ENCODE results near the gene L3MBTL3. TPM values are rescaled to one million over a fixed set of nuclear protein-coding genes. Genes with fewer than 3 reads are reported as not detected.
"Not testable (repeated sequence)": the region's sequence is repeated elsewhere in the genome, so short reads cannot be mapped to it uniquely, and the experiment has no call there.

The L3MBTL3 gene
- total RNA-seq, 2 donors from 2014 or later: 23.7 to 39.7 TPM

DNA sequence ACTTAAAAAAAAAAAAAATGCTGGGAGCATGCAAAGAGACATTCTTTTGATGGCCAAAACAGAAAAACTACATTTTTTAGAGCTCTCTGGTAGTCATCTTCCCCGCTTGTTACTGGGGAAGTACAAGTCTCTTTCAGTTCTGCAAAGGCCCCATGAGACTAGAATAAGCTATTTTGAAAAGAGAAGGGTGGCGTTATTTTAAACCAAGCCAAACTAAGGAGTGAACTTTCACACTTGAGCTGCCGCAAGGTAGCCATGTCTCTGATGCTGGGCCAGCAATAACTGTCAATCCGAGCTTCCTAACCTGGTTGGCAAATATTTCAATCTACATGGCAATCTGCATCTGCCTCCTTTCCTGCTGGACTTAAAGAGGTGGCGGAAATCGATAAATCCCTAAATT, 96.7 kb downstream of the L3MBTL3 start:
- Histone ChIP-seq H3K36me3 (ENCODE audit: control insufficient read depth, insufficient read depth, low read length) (no peaks in the 10 kb centered on the region), H3K4me1 (ENCODE audit: control insufficient read depth, insufficient read depth, low read length) (no peaks in the 10 kb centered on the region), H3K27ac (ENCODE audit: low read depth, low read length) (no peak overlapping the region), H3K9ac (ENCODE audit: extremely low read depth, low read length, poor library complexity, severe bottlenecking) (no peak overlapping the region), H3K9me3 (ENCODE audit: control insufficient read depth, low read length) (no peaks in the 10 kb centered on the region), H3K27me3 (ENCODE audit: control insufficient read depth, insufficient read depth, low read length, poor library complexity, severe bottlenecking) (no peaks in the 10 kb centered on the region), H3K4me3 (ENCODE audit: low read length) (no peak overlapping the region)
- no peak overlapping the region for H3K27ac Mint-ChIP-seq
- 92 to 94% methylated on average over 2 to 6 of the region's 6 CpGs for WGBS, 2 experiments (ENCODE audit: insufficient coverage in 1 of 2, insufficient read length in 1 of 2)
- no peaks in the 10 kb centered on the region for H3K9me3 Mint-ChIP-seq
- no peaks in the 10 kb centered on the region for H3K27me3 Mint-ChIP-seq (ENCODE audit: insufficient read depth)
- H3K4me1 Mint-ChIP-seq: no peaks in the 10 kb centered on the region
- TF ChIP-seq, protein P1, sequence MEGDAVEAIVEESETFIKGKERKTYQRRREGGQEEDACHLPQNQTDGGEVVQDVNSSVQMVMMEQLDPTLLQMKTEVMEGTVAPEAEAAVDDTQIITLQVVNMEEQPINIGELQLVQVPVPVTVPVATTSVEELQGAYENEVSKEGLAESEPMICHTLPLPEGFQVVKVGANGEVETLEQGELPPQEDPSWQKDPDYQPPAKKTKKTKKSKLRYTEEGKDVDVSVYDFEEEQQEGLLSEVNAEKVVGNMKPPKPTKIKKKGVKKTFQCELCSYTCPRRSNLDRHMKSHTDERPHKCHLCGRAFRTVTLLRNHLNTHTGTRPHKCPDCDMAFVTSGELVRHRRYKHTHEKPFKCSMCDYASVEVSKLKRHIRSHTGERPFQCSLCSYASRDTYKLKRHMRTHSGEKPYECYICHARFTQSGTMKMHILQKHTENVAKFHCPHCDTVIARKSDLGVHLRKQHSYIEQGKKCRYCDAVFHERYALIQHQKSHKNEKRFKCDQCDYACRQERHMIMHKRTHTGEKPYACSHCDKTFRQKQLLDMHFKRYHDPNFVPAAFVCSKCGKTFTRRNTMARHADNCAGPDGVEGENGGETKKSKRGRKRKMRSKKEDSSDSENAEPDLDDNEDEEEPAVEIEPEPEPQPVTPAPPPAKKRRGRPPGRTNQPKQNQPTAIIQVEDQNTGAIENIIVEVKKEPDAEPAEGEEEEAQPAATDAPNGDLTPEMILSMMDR (conservative IDR thresholded peaks at IDR 0.05): no peak
- peaks cover 11% of the 10 kb centered on the region for H3K36me3 Mint-ChIP-seq (ENCODE audit: low read depth)
- no peak for DNase-seq
- H3K4me3 Mint-ChIP-seq: no peak overlapping the region

DNA sequence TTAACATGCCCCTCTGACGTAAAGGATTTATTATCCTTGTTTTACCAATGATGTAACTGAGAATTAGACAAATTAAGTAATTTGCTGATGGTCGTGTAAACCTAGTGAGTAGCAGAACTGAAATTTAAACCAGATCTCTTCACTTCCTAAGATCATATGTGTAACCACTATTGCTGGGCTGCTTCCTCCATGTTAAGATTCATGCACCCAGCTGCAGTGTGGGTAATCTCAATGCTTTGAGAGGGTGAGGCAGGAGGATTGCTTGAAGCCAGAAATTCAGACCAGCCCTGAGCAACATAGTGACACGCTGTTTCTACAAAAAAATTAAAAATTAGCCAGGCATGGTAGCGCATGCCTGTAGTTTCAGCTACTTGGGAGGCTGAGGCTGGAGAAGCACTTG, 97.9 kb downstream of the L3MBTL3 start:
- Mint-ChIP-seq H3K27ac (no peak overlapping the region), H3K4me3 (no peak overlapping the region), H3K36me3 (ENCODE audit: low read depth) (peaks cover 9% of the 10 kb centered on the region), H3K27me3 (ENCODE audit: insufficient read depth) (no peaks in the 10 kb centered on the region), H3K9me3 (no peaks in the 10 kb centered on the region), H3K4me1 (no peaks in the 10 kb centered on the region)
- Histone ChIP-seq H3K4me3 (ENCODE audit: low read length) (no peak overlapping the region), H3K27ac (ENCODE audit: low read depth, low read length) (no peak overlapping the region), H3K36me3 (ENCODE audit: control insufficient read depth, insufficient read depth, low read length) (no peaks in the 10 kb centered on the region), H3K27me3 (ENCODE audit: control insufficient read depth, insufficient read depth, low read length, poor library complexity, severe bottlenecking) (no peaks in the 10 kb centered on the region), H3K9me3 (ENCODE audit: control insufficient read depth, low read length) (no peaks in the 10 kb centered on the region), H3K9ac (ENCODE audit: extremely low read depth, low read length, poor library complexity, severe bottlenecking) (no peak overlapping the region), H3K4me1 (ENCODE audit: control insufficient read depth, insufficient read depth, low read length) (no peaks in the 10 kb centered on the region)
- TF ChIP-seq, protein P1 (conservative IDR thresholded peaks at IDR 0.05): no peak
- 96 to 100% methylated on average over 2 to 4 of the region's 4 CpGs for WGBS, 2 experiments (ENCODE audit: insufficient coverage in 1 of 2, insufficient read length in 1 of 2)
- no peak for DNase-seq

DNA sequence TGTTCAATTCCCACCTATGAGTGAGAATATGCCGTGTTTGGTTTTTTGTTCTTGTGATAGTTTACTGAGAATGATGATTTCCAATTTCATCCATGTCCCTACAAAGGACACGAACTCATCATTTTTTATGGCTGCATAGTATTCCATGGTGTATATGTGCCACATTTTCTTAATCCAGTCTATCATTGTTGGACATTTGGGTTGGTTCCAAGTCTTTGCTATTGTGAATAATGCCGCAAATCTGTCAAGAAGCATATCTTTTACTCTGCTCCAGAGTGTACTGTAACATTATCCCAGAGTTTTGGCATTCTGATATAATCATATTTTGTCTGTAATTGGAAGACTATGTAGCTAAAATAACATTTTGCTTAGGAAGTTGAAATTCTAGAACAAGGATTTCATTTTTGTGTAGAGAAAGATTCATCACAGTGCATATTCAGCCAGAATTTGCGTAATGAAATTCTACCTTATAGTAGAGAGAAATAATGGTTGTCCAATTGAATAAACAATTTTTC, 98.9 kb downstream of the L3MBTL3 start:
- not testable (repeated sequence) for H3K9me3 Mint-ChIP-seq; H3K4me1 Mint-ChIP-seq; H3K4me3 ChIP-seq (ENCODE audit: low read length); DNase-seq; H3K27ac Mint-ChIP-seq; H3K9ac ChIP-seq (ENCODE audit: extremely low read depth, low read length, poor library complexity, severe bottlenecking); H3K4me1 ChIP-seq (ENCODE audit: control insufficient read depth, insufficient read depth, low read length); H3K27ac ChIP-seq (ENCODE audit: low read depth, low read length); H3K27me3 ChIP-seq (ENCODE audit: control insufficient read depth, insufficient read depth, low read length, poor library complexity, severe bottlenecking); H3K36me3 ChIP-seq (ENCODE audit: control insufficient read depth, insufficient read depth, low read length); H3K27me3 Mint-ChIP-seq (ENCODE audit: insufficient read depth); H3K36me3 Mint-ChIP-seq (ENCODE audit: low read depth); H3K9me3 ChIP-seq (ENCODE audit: control insufficient read depth, low read length); H3K4me3 Mint-ChIP-seq
- 97 to 100% methylated on average over 1 to 2 of the region's 4 CpGs for WGBS, 2 experiments (ENCODE audit: insufficient coverage in 1 of 2, insufficient read length in 1 of 2)

DNA sequence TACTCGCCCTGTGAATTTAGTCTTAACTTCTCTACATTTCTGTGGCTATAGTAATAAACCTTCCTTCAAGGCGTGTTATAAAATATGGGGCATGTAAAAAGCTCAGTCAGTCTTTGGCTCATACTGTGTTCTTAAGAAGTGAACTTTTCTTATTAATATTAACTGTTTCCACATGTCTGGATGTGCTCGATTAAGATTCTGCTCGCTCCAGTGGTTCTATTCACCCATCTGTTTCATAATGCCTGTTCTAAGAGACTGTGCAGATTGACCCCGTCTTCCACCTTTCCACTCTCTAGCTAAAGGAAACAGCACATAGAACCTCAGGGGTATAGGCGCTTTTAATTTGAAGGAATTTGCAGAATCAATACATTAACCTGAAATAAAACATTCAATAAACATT, 99.9 kb downstream of the L3MBTL3 start:
- Histone ChIP-seq H3K9me3 (ENCODE audit: control insufficient read depth, low read length) (no peaks in the 10 kb centered on the region), H3K4me3 (ENCODE audit: low read length) (no peak overlapping the region), H3K36me3 (ENCODE audit: control insufficient read depth, insufficient read depth, low read length) (no peaks in the 10 kb centered on the region), H3K4me1 (ENCODE audit: control insufficient read depth, insufficient read depth, low read length) (no peaks in the 10 kb centered on the region), H3K27ac (ENCODE audit: low read depth, low read length) (no peak overlapping the region), H3K27me3 (ENCODE audit: control insufficient read depth, insufficient read depth, low read length, poor library complexity, severe bottlenecking) (no peaks in the 10 kb centered on the region), H3K9ac (ENCODE audit: extremely low read depth, low read length, poor library complexity, severe bottlenecking) (no peak overlapping the region)
- 93 to 94% methylated on average over 3 to 6 of the region's 6 CpGs for WGBS, 2 experiments (ENCODE audit: insufficient coverage in 1 of 2, insufficient read length in 1 of 2)
- Mint-ChIP-seq H3K4me3 (no peak overlapping the region), H3K4me1 (no peaks in the 10 kb centered on the region), H3K9me3 (no peaks in the 10 kb centered on the region), H3K27me3 (ENCODE audit: insufficient read depth) (no peaks in the 10 kb centered on the region), H3K36me3 (ENCODE audit: low read depth) (peaks cover 9% of the 10 kb centered on the region), H3K27ac (no peak overlapping the region)
- DNase-seq: no peak
- TF ChIP-seq, protein P1 (conservative IDR thresholded peaks at IDR 0.05): no peak

Measured in endodermal cell (in vitro differentiated cells).